ENCODE results near the gene TRIM8.

DNA sequence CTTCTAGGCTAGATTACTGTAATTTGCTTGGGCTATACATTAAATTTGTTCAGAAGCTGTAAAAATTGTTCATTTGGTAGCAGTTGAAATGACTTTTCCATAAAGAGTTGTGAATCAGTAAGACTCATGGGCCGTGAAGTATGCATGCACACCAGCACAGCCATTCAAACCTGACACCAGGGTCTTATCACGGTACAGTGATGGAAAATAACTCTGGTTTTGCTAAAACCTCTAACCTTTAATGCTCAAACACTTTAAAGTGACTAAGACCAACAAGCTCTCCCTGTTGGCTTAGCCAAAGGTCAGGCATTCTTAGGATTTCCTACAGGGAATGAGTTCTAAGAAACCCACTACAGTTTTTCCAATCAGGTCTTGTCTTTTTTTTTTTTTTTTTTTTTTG lies 58.5 kb downstream of the TRIM8 start:
- TF ChIP-seq EZH2 (IDR thresholded peaks at IDR 0.05; ENCODE audit: low read length, unreplicated experiment): no peak
- TF ChIP-seq, protein P1, sequence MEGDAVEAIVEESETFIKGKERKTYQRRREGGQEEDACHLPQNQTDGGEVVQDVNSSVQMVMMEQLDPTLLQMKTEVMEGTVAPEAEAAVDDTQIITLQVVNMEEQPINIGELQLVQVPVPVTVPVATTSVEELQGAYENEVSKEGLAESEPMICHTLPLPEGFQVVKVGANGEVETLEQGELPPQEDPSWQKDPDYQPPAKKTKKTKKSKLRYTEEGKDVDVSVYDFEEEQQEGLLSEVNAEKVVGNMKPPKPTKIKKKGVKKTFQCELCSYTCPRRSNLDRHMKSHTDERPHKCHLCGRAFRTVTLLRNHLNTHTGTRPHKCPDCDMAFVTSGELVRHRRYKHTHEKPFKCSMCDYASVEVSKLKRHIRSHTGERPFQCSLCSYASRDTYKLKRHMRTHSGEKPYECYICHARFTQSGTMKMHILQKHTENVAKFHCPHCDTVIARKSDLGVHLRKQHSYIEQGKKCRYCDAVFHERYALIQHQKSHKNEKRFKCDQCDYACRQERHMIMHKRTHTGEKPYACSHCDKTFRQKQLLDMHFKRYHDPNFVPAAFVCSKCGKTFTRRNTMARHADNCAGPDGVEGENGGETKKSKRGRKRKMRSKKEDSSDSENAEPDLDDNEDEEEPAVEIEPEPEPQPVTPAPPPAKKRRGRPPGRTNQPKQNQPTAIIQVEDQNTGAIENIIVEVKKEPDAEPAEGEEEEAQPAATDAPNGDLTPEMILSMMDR (conservative IDR thresholded peaks at IDR 0.05; ENCODE audit: low read depth, low read length): no peak

Data from PC-3 (cell line).